Activated CD4-positive, alpha-beta T cell treated with anti-CD3 and anti-CD28 coated beads, Interleukin-2, amount 10 ng/mL, durations not matched to agents 24 days and 14 days (primary cell): Measurements from ENCODE around the gene THSD7A. TPM values are rescaled to one million over a fixed set of nuclear protein-coding genes. Genes with fewer than 3 reads are reported as not detected.

Source experiments
- DNase-seq: peaks from one replicate; pipeline ENCODE4 v3.0.0; 2022
- H3K27ac Mint-ChIP-seq: one replicate; pipeline ENCODE4 v1.8.0; 2022; ENCODE audit warnings: mild to moderate bottlenecking, mixed read lengths
- H3K27me3 Mint-ChIP-seq: one replicate; pipeline ENCODE4 v1.8.0; 2022; ENCODE audit warnings: mixed read lengths
- H3K36me3 Mint-ChIP-seq: one replicate; pipeline ENCODE4 v1.8.0; 2022; ENCODE audit warnings: low read depth, mild to moderate bottlenecking, mixed read lengths
- H3K4me1 Mint-ChIP-seq: one replicate; pipeline ENCODE4 v1.8.0; 2021; ENCODE audit warnings: mixed read lengths
- H3K4me3 Mint-ChIP-seq: one replicate; pipeline ENCODE4 v1.8.0; 2022; ENCODE audit warnings: mild to moderate bottlenecking, moderate library complexity, mixed read lengths
- H3K9me3 Mint-ChIP-seq: one replicate; pipeline ENCODE4 v1.8.0; 2021; ENCODE audit warnings: mixed read lengths
- intact Hi-C: fragments of 100-400 bp; cut with micrococcal nuclease; formaldehyde crosslinking; loops from one replicate; pipeline ENCODE4 v1.15.1; 2023
- total RNA-seq: library from RNA; stranded (reverse); gene quantifications from 2 replicates; pipeline ENCODE4 v1.2.3, GENCODE V29; 2022

THSD7A gene
- total RNA-seq, 1 donor from 2014 or later: not detected

DNA sequence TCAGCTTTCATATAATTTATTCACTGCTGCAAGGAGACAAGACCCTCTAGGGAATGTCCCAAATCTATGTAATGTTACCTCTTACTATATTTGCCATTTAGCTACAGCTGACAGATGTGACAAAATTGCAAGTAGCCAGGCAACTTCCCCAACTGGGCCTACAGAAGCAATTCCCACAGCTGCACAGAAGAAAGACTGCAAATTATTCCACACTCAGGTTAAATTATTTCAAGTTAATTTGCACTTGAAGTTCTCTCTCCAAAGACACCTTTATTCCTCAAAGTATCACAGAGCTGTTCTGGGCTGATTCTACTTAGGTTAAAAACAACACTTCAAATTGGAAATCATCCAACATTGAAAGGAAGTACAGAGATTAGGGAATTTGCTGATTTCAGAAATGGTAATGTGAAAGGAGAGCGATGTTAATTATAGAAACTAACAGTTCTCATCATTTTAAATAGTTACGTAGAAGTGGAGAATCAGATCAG is 133.6 kb downstream of the THSD7A start:
- no peaks in the 10 kb centered on the region for H3K9me3 Mint-ChIP-seq
- intact Hi-C loops: no loop called here
- H3K36me3 Mint-ChIP-seq: no peaks in the 10 kb centered on the region
- no peak for DNase-seq
- H3K27ac Mint-ChIP-seq: no peak overlapping the region
- no peaks in the 10 kb centered on the region for H3K4me1 Mint-ChIP-seq
- no peak overlapping the region for H3K4me3 Mint-ChIP-seq
- H3K27me3 Mint-ChIP-seq: no peaks in the 10 kb centered on the region

DNA sequence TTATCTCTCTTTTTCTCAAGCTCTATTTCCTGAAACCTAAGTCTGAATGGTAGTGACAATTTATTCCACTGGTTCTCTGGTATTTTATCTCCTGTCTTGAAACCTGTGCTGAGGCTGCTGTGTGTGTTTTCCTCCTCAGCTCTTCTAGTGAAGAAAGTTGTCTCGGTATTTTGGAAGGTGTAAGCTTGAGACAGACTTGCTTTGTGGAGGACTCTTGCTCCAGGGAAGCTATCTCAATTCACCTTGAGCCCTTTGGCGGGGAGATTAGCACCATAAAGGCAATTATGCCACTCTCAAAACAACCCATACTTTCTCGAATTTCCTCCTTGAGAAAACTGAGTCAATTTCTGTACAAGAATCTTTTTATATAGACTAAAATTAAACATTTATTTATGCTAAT is 141.6 kb downstream of the THSD7A start:
- Mint-ChIP-seq H3K4me3 (no peak overlapping the region), H3K36me3 (no peaks in the 10 kb centered on the region), H3K27ac (no peak overlapping the region), H3K4me1 (no peaks in the 10 kb centered on the region), H3K9me3 (peaks cover 4% of the 10 kb centered on the region), H3K27me3 (no peaks in the 10 kb centered on the region)
- DNase-seq: no peak
- intact Hi-C loops: no loop called here

DNA sequence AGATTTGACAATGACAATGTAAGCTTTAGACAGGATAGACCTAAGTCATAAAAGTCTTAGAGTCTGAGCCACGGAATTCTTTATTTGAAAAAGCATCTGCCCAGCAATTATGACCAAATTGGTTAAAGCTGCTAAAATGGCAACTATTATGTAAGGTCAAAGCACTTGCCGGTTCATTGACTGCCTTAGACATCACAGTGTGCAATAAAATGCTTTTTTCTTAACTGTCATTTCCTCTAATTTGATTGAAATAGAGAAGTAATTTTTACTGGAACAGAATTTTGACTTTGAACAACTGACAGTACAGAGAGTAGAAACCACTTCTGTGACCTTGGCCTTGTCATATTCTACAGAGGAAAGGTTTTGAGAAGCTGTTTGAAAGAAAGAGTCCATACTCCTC is 142.9 kb downstream of the THSD7A start:
- H3K4me3 Mint-ChIP-seq: no peak overlapping the region

DNA sequence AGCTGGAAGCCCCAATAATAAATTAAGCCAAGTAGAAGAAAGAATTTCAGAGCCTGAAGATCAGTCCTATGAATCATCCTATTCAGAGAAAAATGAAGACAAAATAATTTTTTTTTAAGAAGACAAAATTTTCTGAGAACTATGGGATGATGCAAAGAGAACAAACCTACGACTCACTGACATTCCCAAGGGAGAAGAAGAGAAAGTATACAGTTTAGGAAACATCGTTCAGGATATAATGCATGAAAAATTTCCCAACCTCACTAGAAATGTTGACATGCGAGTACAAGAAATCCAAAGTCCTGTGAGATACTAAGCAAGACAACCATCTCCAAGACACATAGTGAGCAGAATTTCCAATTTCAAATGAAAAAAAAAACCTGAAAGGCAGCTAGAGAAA is 150.5 kb downstream of the THSD7A start:
- no peak overlapping the region for H3K4me3 Mint-ChIP-seq
- no peak overlapping the region for H3K27ac Mint-ChIP-seq
- DNase-seq: no peak
- peaks cover 10% of the 10 kb centered on the region for H3K9me3 Mint-ChIP-seq
- H3K27me3 Mint-ChIP-seq: no peaks in the 10 kb centered on the region
- no peaks in the 10 kb centered on the region for H3K36me3 Mint-ChIP-seq
- no peaks in the 10 kb centered on the region for H3K4me1 Mint-ChIP-seq
- intact Hi-C loops: no loop called here

More for the DNA sequence above, 142.9 kb downstream of the THSD7A start:
- no peaks in the 10 kb centered on the region for H3K4me1 Mint-ChIP-seq
- no peaks in the 10 kb centered on the region for H3K27me3 Mint-ChIP-seq
- intact Hi-C loops: no loop called here
- no peak for DNase-seq
- no peak overlapping the region for H3K27ac Mint-ChIP-seq
- no peaks in the 10 kb centered on the region for H3K36me3 Mint-ChIP-seq
- peaks cover 4% of the 10 kb centered on the region for H3K9me3 Mint-ChIP-seq

DNA sequence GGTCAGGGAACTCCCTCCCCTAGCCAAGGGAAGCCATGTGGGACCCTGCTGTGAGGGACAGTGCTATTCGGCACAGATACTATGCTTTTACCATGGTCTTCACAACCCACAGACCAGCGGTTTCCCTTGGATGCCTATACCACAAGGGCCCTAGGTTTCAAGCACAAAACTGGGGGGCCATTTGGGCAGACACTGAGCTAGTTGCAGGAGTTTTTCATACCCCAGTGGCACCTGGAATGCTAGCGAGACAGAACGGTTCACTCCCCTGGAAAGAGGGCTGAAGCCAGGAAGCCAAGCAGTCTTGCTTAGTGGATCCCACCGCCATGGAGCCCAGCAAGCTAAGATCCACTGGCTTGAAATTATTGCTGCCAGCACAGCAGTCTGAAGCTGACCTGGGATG is 156.8 kb downstream of the THSD7A start:
- peaks cover 10% of the 10 kb centered on the region for H3K9me3 Mint-ChIP-seq
- no peaks in the 10 kb centered on the region for H3K27me3 Mint-ChIP-seq
- no peak for DNase-seq
- H3K4me3 Mint-ChIP-seq: no peak overlapping the region
- H3K27ac Mint-ChIP-seq: no peak overlapping the region
- intact Hi-C loops: no loop called here
- H3K4me1 Mint-ChIP-seq: no peaks in the 10 kb centered on the region
- no peaks in the 10 kb centered on the region for H3K36me3 Mint-ChIP-seq

DNA sequence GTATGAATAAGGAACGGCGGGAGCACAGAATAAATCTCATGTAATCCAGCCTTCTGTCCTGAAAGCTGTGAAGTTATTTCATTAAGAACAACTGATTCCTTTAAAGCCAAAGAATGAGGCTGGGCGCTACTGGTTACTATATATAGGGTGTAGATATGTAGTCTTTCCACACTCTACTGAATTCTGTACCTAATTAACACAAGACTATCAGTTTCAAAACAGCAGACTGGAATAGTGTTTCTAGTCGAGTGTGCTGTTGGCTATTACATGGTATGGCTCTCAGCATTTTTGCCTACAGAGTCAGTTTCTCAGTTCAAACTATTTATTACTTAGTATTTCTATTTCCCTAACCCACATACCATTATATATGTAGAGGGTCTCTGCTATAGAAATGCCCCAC is 163.3 kb downstream of the THSD7A start:
- H3K27me3 Mint-ChIP-seq: no peaks in the 10 kb centered on the region
- no peaks in the 10 kb centered on the region for H3K9me3 Mint-ChIP-seq
- no peak overlapping the region for H3K27ac Mint-ChIP-seq
- intact Hi-C loops: no loop called here
- H3K4me3 Mint-ChIP-seq: no peak overlapping the region
- no peaks in the 10 kb centered on the region for H3K4me1 Mint-ChIP-seq
- DNase-seq: no peak
- no peaks in the 10 kb centered on the region for H3K36me3 Mint-ChIP-seq

DNA sequence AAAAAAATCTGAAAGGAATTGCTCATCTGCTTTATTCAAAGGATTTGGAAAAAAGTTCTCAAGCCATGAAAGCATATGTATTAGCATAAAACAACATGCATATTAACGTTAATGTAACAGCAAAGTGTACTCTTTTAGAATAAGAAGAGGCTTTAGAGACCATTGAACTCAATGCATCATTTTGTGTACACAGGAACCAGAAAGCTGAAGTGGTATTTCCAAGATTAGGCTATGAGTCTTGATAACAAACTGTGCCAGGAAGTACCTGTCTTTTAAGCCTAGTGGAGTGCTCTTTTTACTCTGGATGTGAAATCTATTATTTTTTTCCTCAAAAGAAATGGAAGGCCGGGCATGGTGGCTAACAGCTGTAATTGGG is 164.2 kb downstream of the THSD7A start:
- Mint-ChIP-seq H3K36me3 (no peaks in the 10 kb centered on the region), H3K9me3 (no peaks in the 10 kb centered on the region), H3K4me1 (no peaks in the 10 kb centered on the region), H3K27me3 (no peaks in the 10 kb centered on the region), H3K4me3 (no peak overlapping the region), H3K27ac (no peak overlapping the region)
- DNase-seq: no peak
- intact Hi-C loops: no loop called here

DNA sequence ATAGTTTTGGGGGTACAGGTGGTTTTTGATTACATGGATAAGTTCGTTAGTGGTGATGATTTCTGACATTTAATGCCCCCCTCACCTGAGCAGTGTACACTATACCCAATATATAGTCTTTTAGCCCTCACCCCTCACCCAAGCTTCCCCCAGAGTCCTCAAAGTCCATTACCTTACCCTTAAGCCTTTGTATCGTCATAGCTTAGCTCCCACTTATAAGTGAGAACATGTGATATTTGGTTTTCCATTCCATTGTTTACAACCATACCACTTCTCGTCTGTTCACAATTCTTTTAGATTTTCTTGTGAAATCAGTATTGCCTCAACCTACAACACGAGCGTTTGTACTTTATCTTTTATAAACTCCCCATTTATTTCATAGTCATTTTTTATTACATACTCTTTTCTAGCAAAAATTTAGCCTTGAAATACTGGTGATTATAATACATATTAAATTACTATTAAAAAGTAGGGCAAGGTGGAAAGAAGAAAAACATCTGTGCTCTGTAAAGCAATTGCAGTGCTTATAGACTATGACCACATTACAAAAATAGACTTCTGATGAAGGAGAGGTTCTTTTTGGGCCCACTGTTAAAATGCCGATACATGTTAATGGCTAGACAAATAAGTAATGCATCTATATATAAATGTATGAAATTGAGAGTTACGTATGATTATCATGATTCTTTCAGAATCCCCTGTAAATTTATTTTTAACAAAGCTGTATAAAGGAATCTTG is 164.8 kb downstream of the THSD7A start:
- Mint-ChIP-seq H3K9me3 (no peaks in the 10 kb centered on the region), H3K27me3 (no peaks in the 10 kb centered on the region), H3K27ac (no peak overlapping the region), H3K4me3 (no peak overlapping the region), H3K36me3 (no peaks in the 10 kb centered on the region), H3K4me1 (no peaks in the 10 kb centered on the region)
- intact Hi-C loops: no loop called here
- DNase-seq: no peak

DNA sequence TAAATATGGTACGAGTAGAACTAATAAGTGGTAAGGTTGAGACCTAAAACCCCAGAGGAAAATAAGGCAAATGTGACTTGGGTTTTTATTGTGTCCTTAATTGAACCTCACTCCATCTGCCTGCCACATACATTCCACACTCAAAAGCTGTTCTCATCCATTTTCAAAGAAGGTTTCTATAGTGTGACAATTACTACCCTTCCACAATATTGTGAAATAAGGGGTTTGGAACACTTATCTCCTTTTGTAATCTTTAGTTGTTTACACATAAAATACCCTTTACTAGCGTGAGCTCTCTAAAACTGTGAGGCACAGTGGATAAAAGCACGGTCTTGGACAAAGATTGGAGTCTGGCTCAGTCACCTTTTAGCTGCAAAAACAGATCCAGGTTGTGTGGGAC is 166.6 kb downstream of the THSD7A start:
- intact Hi-C loops: no loop called here
- no peak for DNase-seq
- H3K4me3 Mint-ChIP-seq: no peak overlapping the region
- no peaks in the 10 kb centered on the region for H3K27me3 Mint-ChIP-seq
- H3K27ac Mint-ChIP-seq: no peak overlapping the region
- H3K36me3 Mint-ChIP-seq: no peaks in the 10 kb centered on the region
- no peaks in the 10 kb centered on the region for H3K9me3 Mint-ChIP-seq
- no peaks in the 10 kb centered on the region for H3K4me1 Mint-ChIP-seq

DNA sequence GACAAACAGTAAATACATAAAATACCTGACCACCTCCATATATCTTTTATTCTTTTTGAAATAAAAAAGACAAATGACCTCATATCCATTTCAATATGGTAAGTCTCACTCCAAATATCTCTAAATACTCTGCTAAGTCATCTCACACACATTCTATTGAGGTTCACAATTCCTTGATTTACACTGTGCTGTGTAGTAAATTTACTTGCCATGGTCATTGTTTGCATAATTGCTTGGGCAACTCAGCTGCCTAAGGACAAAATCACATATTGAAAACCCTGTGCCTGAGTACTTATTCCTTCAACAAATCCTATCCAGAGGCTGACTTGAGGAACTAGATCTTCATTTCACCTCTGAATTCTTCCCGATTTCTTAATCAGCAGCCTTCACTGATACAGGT is 176.4 kb downstream of the THSD7A start:
- intact Hi-C loops: no loop called here
- no peaks in the 10 kb centered on the region for H3K27me3 Mint-ChIP-seq
- no peaks in the 10 kb centered on the region for H3K36me3 Mint-ChIP-seq
- no peak overlapping the region for H3K4me3 Mint-ChIP-seq
- H3K9me3 Mint-ChIP-seq: no peaks in the 10 kb centered on the region
- no peak for DNase-seq
- H3K27ac Mint-ChIP-seq: no peak overlapping the region
- no peaks in the 10 kb centered on the region for H3K4me1 Mint-ChIP-seq

DNA sequence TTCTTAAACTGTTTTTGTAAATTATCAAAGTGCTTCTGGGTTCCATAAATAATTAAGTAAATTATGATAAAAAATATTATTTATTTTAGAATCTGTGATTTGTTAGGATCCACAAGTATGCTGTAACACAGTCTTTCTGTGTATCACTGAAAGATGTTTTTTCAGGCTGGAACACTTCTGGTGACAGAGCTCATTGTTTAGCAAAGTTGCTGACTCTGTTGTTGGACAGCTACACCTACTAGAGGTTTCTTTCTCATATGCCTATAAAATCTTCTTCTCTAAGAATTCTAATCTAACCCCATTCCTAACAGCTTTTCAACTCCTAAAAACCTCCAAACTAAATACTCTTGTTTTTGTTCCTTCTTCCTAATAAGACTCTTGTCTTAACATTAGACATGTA is 176.8 kb downstream of the THSD7A start:
- intact Hi-C loops: no loop called here
- H3K9me3 Mint-ChIP-seq: no peaks in the 10 kb centered on the region
- no peaks in the 10 kb centered on the region for H3K27me3 Mint-ChIP-seq
- H3K36me3 Mint-ChIP-seq: no peaks in the 10 kb centered on the region
- DNase-seq: no peak
- H3K4me3 Mint-ChIP-seq: no peak overlapping the region
- no peak overlapping the region for H3K27ac Mint-ChIP-seq
- H3K4me1 Mint-ChIP-seq: no peaks in the 10 kb centered on the region

DNA sequence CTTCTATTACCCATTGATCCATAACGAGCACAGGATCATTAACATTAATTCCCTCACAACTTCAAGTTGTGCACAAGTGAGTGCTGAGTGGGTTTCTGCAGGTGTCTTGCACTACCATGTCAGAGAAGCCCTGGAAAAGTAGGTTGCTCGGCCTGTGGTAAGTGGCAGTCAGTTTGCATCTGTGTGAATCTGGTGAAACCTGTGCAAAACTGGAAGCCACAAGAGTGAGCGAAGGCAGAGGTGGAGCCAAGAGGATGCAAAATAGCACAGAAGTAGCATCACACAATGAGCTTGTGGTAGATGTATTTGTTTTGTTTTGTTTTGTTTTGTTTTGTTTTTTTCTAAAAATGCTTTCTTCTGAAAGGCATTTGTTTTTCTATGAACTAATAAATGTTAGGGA is 181.5 kb downstream of the THSD7A start:
- Mint-ChIP-seq H3K4me3 (no peak overlapping the region), H3K36me3 (no peaks in the 10 kb centered on the region), H3K4me1 (no peaks in the 10 kb centered on the region), H3K9me3 (no peaks in the 10 kb centered on the region), H3K27ac (no peak overlapping the region), H3K27me3 (no peaks in the 10 kb centered on the region)
- intact Hi-C loops: no loop called here
- DNase-seq: no peak

DNA sequence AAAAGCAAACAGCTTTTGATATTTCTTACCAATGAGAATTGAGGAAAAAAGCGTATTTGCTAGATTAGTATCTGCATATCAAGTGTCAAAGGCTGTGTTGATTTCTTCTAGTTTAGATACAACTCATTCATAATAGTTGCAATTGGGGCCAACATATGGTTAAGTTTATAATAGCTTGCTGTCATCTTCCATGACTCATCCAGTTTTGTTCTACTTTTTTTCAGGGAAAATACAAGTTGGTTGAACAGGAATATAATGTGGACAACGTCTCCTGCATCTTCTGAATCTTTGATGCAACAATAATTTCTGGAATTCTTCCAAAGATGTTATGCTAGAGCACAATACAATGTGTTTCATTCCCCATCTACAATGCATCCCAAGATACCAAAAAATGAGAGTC is 182.0 kb downstream of the THSD7A start:
- Mint-ChIP-seq H3K27ac (no peak overlapping the region), H3K36me3 (no peaks in the 10 kb centered on the region), H3K4me1 (no peaks in the 10 kb centered on the region), H3K27me3 (no peaks in the 10 kb centered on the region), H3K4me3 (no peak overlapping the region), H3K9me3 (no peaks in the 10 kb centered on the region)
- DNase-seq: no peak
- intact Hi-C loops: no loop called here

DNA sequence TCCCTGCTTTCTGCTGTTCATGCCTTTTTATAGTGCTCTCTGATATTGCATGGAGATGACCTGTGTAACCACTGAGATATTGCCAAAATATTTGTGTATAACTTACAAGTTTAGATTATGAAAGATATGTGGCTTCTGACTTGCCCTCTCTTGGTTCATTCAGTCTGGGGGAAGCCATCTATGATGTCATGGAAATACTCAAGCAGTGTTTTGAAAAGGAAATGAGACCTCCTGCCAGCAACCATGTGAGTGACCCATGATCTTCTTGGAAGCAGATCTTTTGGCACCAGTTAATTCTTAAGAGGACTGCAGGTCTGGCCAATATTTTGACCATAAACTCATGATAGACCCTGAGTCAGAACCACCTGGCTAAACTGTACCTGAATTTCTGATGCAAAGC is 183.0 kb downstream of the THSD7A start:
- no peak overlapping the region for H3K27ac Mint-ChIP-seq
- H3K36me3 Mint-ChIP-seq: no peaks in the 10 kb centered on the region
- intact Hi-C loops: no loop called here
- no peak for DNase-seq
- no peak overlapping the region for H3K4me3 Mint-ChIP-seq
- no peaks in the 10 kb centered on the region for H3K27me3 Mint-ChIP-seq
- no peaks in the 10 kb centered on the region for H3K4me1 Mint-ChIP-seq
- H3K9me3 Mint-ChIP-seq: no peaks in the 10 kb centered on the region

DNA sequence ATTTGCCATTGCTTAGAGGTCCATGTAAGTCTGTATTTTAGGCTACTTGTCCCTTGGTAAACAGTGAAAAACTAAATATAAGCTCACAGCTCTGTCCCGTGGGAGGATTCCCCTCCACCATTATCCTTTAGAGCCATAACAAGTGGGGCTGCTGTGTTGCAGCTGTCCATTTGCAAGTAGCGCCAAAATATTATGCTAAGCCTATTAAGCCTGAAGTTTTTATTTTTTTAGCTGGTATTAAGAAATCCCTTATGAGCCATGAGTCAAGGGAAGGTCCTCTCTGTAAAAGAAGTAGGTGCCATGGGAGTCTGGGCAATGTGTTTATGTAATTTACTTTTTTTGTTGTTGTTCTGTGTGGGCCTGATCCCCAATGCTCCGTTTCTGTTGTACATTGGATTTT is 183.9 kb downstream of the THSD7A start:
- Mint-ChIP-seq H3K4me3 (no peak overlapping the region), H3K36me3 (no peaks in the 10 kb centered on the region), H3K9me3 (no peaks in the 10 kb centered on the region), H3K27me3 (no peaks in the 10 kb centered on the region), H3K27ac (no peak overlapping the region), H3K4me1 (no peaks in the 10 kb centered on the region)
- DNase-seq: no peak
- intact Hi-C loops: no loop called here
